ENCODE results near the gene GIMD1. TPM values are rescaled to one million over a fixed set of nuclear protein-coding genes. Genes with fewer than 3 reads are reported as not detected.
"Not testable (repeated sequence)": the region's sequence is repeated elsewhere in the genome, so short reads cannot be mapped to it uniquely, and the experiment has no call there.

GIMD1 gene
- total RNA-seq, 1 donor from 2014 or later, result not detected

DNA sequence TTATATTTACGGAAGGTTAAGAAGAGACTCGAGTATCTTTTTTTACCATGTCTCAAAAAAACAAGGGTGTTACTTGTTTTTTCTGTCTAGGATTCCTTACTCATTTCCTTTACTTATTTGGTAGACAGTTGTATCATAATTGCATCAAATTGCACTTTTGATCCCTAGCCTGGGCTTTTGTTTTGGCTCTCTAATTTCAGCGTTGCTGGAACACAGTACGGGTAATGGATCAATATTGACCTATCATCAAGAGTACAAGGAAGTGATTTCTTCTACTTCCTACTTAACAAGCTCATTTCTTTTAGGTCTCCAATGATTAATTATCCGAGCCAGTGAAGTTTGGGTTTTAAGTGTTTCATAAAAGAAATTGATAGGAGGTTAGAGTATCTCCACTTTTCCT lies 35.4 kb downstream of the GIMD1 start:
- H3K27me3 Mint-ChIP-seq (ENCODE audit: low read depth), result no peaks in the 10 kb centered on the region
- H3K4me1 Mint-ChIP-seq, result no peaks in the 10 kb centered on the region
- peaks cover 21% of the 10 kb centered on the region for H3K36me3 Mint-ChIP-seq (ENCODE audit: low read depth)
- DNase-seq (ENCODE audit: low read depth, low spot score), result no peak
- TF ChIP-seq CTCF (conservative IDR thresholded peaks at IDR 0.05), result no peak
- H3K4me3 Mint-ChIP-seq, result no peak overlapping the region
- no peaks in the 10 kb centered on the region for H3K9me3 Mint-ChIP-seq
- H3K27ac Mint-ChIP-seq (ENCODE audit: unreplicated experiment), result no peak overlapping the region

DNA sequence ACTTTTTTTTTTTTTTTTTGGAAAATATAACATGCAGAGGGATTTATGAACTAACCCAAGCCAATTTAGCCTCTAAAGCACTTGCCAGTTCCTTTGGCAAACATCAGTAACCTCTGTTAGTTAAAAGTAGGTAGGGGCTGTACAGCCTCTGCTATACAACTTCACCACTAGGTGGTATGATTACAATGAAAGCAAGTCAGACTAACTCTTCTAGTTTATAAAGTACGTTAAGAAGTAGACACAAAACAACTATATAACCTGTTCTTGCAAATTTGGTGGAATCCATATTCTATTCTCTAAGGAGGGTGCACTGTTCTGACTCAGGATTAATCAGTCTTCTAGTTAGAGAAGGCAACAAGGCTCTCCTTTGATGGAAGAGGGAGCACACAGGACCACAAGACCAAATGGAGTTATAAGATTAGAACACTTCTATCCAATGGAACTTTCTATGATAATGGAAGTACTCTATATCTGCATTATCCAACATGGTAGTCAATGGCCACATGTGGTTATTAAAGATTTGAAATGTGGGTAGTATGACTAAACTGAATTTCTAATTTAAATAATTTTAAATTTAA lies 39.4 kb downstream of the GIMD1 start:
- Mint-ChIP-seq H3K4me1 (no peaks in the 10 kb centered on the region), H3K9me3 (no peaks in the 10 kb centered on the region), H3K36me3 (ENCODE audit: low read depth) (peaks cover 2% of the 10 kb centered on the region), H3K27ac (ENCODE audit: unreplicated experiment) (no peak overlapping the region), H3K4me3 (no peak overlapping the region), H3K27me3 (ENCODE audit: low read depth) (no peaks in the 10 kb centered on the region)
- DNase-seq (ENCODE audit: low read depth, low spot score), result no peak
- TF ChIP-seq CTCF (conservative IDR thresholded peaks at IDR 0.05), result peak; percentile 77

GRCh38 chr4:106325800-106326199 lies 42.8 kb downstream of the GIMD1 start:
- H3K9me3 Mint-ChIP-seq, result no peaks in the 10 kb centered on the region
- peaks cover 8% of the 10 kb centered on the region for H3K36me3 Mint-ChIP-seq (ENCODE audit: low read depth)
- no peak overlapping the region for H3K27ac Mint-ChIP-seq (ENCODE audit: unreplicated experiment)

GRCh38 chr4:106323119-106323518 lies 45.5 kb downstream of the GIMD1 start:
- Mint-ChIP-seq H3K4me1 (peaks cover 4% of the 10 kb centered on the region), H3K4me3 (no peak overlapping the region), H3K27me3 (ENCODE audit: low read depth) (no peaks in the 10 kb centered on the region), H3K27ac (ENCODE audit: unreplicated experiment) (no peak overlapping the region), H3K36me3 (ENCODE audit: low read depth) (peaks cover 13% of the 10 kb centered on the region), H3K9me3 (no peaks in the 10 kb centered on the region)
- no peak for TF ChIP-seq CTCF (conservative IDR thresholded peaks at IDR 0.05)
- no peak for DNase-seq (ENCODE audit: low read depth, low spot score)

More at GRCh38 chr4:106325800-106326199, 42.8 kb downstream of the GIMD1 start:
- no peak for DNase-seq (ENCODE audit: low read depth, low spot score)
- H3K4me3 Mint-ChIP-seq, result no peak overlapping the region
- no peaks in the 10 kb centered on the region for H3K4me1 Mint-ChIP-seq
- no peak for TF ChIP-seq CTCF (conservative IDR thresholded peaks at IDR 0.05)
- no peaks in the 10 kb centered on the region for H3K27me3 Mint-ChIP-seq (ENCODE audit: low read depth)

DNA sequence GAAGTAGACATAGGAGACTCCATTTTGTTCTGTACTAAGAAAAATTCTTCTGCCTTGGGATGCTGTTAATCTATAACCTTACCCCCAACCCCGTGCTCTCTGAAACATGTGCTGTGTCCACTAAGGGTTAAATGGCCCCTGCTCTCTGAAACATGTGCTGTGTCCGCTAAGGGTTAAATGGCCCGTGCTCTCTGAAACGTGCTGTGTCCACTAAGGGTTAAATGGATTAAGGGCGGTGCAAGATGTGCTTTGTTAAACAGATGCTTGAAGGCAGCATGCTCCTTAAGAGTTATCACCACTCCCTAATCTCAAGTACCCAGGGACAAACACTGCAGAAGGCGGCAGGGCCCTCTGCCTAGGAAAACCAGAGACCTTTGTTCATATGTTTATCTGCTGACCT lies 46.8 kb downstream of the GIMD1 start:
- Mint-ChIP-seq H3K36me3 (ENCODE audit: low read depth) (peaks cover 13% of the 10 kb centered on the region), H3K4me3 (peak overlapping the region; percentile 41)
- H3K4me1 Mint-ChIP-seq; H3K27me3 Mint-ChIP-seq (ENCODE audit: low read depth); H3K9me3 Mint-ChIP-seq; DNase-seq (ENCODE audit: low read depth, low spot score); H3K27ac Mint-ChIP-seq (ENCODE audit: unreplicated experiment): not testable (repeated sequence)

- not testable (repeated sequence) for H3K4me1 Mint-ChIP-seq; H3K27me3 Mint-ChIP-seq (ENCODE audit: low read depth); DNase-seq (ENCODE audit: low read depth, low spot score); H3K4me3 Mint-ChIP-seq; H3K27ac Mint-ChIP-seq (ENCODE audit: unreplicated experiment); H3K9me3 Mint-ChIP-seq
- peaks cover 13% of the 10 kb centered on the region for H3K36me3 Mint-ChIP-seq (ENCODE audit: low read depth)
Observed at GRCh38 chr4:106321168-106321567, 47.4 kb downstream of the GIMD1 start.

Data from neural crest cell (in vitro differentiated cells).